Ishikawa (cell line): ENCODE results near the gene ARVCF.

Source experiments
- CEBPB ChIP-seq: IDR thresholded peaks from 2 replicates; pipeline ENCODE4 v1.6.1; 2012
- CREB1 ChIP-seq: IDR thresholded peaks from 2 replicates; pipeline ENCODE4 v1.6.1; 2012; ENCODE audit warnings: low read depth
- EGR1 ChIP-seq: IDR thresholded peaks from 2 replicates; pipeline ENCODE4 v1.6.1; 2012
- EP300 ChIP-seq: IDR thresholded peaks from 2 replicates; pipeline ENCODE4 v1.6.1; 2012; ENCODE audit warnings: borderline replicate concordance
- FOXM1 ChIP-seq: IDR thresholded peaks from 2 replicates; pipeline ENCODE4 v1.6.1; 2012; ENCODE audit warnings: low read depth, borderline replicate concordance
- NFIC ChIP-seq: IDR thresholded peaks from 2 replicates; pipeline ENCODE4 v1.6.1; 2012
- RAD21 ChIP-seq: IDR thresholded peaks from 2 replicates; pipeline ENCODE4 v1.6.1; 2012; ENCODE audit warnings: low read depth
- TAF1 ChIP-seq: IDR thresholded peaks from 2 replicates; pipeline ENCODE4 v1.6.1; 2012; ENCODE audit warnings: low read depth, mild to moderate bottlenecking
- TCF12 ChIP-seq: IDR thresholded peaks from 2 replicates; pipeline ENCODE4 v1.6.1; 2012; ENCODE audit warnings: low read depth
- TEAD4 ChIP-seq: IDR thresholded peaks from 2 replicates; pipeline ENCODE4 v1.6.1; 2012
- YY1 ChIP-seq: IDR thresholded peaks from 2 replicates; pipeline ENCODE4 v1.6.1; 2012; ENCODE audit warnings: low read depth
- ZBTB7A ChIP-seq: IDR thresholded peaks from 2 replicates; pipeline ENCODE4 v1.6.1; 2012; ENCODE audit warnings: low read depth
- TF ChIP-seq, protein P1 (sequence below): IDR thresholded peaks from 2 replicates; pipeline ENCODE4 v1.6.1; 2012
- TF ChIP-seq, protein P2 (sequence below): IDR thresholded peaks from 2 replicates; pipeline ENCODE4 v1.6.1; 2012
- TF ChIP-seq, protein P3 (sequence below): IDR thresholded peaks from 2 replicates; pipeline ENCODE4 v1.6.1; 2012; ENCODE audit warnings: low read depth, mild to moderate bottlenecking

Gene ARVCF

DNA sequence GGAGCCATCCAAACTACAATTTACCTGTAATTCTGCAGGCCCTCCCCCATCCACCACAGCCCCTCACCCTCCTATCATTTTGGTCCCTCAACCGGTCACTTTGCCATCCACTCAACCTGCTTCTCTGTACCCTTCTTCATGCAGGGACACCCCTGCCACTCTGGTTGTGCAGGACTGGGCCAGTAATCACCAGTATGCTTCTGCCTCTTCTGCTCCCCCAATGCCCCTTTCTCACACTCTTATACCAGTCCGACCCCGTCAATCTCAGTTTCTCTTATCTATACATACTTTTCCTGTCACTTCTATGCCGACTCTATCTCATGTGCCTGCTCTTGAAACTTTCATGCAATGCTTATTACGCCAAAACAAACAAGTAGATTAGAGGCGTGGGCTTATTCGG lies 80.1 kb downstream of the ARVCF start:
- TF ChIP-seq NFIC (no peak), RAD21 (no peak), TAF1 (no peak), YY1 (no peak)
- TF ChIP-seq, protein P1, sequence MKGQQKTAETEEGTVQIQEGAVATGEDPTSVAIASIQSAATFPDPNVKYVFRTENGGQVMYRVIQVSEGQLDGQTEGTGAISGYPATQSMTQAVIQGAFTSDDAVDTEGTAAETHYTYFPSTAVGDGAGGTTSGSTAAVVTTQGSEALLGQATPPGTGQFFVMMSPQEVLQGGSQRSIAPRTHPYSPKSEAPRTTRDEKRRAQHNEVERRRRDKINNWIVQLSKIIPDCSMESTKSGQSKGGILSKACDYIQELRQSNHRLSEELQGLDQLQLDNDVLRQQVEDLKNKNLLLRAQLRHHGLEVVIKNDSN = no peak
- TF ChIP-seq, protein P2, sequence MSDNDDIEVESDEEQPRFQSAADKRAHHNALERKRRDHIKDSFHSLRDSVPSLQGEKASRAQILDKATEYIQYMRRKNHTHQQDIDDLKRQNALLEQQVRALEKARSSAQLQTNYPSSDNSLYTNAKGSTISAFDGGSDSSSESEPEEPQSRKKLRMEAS = no peak

DNA sequence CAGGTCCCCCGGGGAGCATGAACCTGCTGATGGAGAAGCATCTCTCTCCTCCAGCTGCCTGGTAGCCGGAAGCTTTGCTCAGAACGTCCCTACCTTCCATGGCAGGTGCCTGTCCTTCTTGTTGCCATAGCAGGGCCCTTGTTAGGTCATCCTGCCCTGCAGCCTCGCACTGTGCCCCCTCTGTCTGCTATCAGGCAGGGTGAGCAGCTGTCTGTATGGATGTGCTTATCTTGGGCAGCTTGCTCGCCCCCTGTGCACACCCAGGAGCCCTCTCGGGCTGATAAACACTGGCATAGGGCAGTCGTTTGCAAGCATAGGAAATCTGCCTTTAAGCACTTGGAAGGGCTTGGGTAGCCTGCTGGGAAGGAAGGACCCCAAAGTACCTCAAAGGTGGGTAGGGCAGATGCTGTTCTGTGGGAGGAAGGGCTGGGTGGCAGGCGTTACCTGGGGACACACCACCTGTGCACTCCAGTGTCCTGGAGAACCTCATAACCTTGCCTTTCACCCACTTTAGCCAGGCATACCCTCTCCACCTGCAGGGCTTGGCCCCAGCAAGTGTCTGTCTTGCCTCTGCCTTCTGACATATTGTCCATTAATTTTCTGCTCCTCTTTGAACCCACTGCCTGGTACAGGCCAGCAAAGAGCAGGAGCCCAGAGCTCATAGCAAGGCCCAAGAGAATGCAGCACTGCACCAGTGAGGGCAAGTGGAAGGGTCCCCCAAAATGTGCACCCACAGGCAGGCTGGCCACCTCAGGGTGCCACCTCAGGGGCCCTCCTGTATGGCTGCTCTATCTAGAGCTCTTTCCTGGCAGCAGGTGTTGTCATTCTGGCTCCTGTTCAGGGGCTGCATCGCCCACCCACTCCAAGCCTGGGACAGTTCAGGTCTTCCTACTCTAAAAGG lies 83.0 kb downstream of the ARVCF start:
- TF ChIP-seq, protein P3, sequence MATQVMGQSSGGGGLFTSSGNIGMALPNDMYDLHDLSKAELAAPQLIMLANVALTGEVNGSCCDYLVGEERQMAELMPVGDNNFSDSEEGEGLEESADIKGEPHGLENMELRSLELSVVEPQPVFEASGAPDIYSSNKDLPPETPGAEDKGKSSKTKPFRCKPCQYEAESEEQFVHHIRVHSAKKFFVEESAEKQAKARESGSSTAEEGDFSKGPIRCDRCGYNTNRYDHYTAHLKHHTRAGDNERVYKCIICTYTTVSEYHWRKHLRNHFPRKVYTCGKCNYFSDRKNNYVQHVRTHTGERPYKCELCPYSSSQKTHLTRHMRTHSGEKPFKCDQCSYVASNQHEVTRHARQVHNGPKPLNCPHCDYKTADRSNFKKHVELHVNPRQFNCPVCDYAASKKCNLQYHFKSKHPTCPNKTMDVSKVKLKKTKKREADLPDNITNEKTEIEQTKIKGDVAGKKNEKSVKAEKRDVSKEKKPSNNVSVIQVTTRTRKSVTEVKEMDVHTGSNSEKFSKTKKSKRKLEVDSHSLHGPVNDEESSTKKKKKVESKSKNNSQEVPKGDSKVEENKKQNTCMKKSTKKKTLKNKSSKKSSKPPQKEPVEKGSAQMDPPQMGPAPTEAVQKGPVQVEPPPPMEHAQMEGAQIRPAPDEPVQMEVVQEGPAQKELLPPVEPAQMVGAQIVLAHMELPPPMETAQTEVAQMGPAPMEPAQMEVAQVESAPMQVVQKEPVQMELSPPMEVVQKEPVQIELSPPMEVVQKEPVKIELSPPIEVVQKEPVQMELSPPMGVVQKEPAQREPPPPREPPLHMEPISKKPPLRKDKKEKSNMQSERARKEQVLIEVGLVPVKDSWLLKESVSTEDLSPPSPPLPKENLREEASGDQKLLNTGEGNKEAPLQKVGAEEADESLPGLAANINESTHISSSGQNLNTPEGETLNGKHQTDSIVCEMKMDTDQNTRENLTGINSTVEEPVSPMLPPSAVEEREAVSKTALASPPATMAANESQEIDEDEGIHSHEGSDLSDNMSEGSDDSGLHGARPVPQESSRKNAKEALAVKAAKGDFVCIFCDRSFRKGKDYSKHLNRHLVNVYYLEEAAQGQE = no peak
- TF ChIP-seq FOXM1 = no peak
- no peak for TF ChIP-seq CREB1
- TF ChIP-seq ZBTB7A = no peak
- TF ChIP-seq EGR1 = no peak
- no peak for TF ChIP-seq CEBPB

DNA sequence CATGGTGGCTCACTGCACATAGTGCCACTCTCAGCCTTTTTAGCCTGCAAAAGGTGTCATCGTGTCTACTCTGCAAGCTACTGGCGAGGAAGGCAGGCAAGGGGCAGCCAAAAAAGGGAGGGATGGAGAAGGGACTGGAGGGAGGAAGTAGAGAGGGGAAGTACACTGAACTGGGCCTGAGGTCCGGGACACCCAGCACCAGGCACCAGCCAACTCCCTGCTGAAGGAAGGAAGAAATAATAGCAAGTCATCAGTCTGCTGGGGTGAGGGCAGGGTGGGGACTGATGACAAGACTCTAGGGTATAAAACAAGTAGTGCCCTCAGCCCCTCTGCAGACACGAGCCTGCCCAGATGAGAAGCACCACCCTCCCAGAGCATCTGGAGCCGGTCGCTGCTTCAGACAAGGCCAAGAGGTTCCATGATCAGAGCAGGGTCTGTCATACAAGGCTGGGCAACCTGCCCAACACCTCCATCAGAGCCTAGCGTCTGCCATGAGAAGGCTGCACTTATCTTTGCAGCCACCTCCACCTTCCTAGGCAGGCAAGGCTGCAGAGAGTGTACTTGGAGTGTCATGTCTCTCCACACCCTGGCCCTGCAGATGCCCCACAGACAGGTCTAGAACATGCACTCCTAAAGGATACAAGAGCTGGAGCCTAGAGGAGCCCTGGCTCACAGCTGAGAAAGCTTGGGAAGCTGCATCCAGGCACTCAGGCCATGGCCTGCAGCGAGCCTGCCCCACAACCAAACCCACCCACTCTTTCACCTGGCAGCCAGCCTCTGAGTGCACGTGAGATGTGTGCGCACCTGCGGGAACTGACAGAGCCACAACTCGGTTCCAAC lies 84.0 kb downstream of the ARVCF start:
- no peak for TF ChIP-seq YY1
- TF ChIP-seq EP300 = no peak
- TF ChIP-seq CEBPB = no peak
- TF ChIP-seq TAF1 = no peak
- TF ChIP-seq RAD21 = no peak
- TF ChIP-seq, protein P1 = no peak
- no peak for TF ChIP-seq TCF12

DNA sequence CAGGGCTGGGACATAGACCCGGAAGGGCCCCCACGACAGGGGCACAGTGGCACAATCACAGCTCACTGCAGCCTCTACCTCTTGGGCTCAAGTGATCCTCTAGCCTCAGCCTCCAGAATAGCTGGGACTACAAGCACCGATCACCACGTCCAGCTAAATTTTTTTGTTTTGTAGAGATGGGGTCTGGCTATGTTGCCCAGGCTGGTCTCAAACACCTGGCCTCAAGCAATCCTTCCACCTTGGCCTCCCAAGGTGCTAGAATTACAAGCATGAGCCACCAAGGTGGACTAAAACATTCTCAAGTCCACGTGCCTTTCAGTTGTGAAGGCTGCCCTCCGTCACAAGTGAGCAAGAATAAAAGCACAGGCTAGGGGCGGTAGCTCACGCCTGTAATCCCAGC lies 85.1 kb downstream of the ARVCF start:
- TF ChIP-seq, protein P2 = no peak
- TF ChIP-seq, protein P3 = no peak
- TF ChIP-seq RAD21 (no peak), NFIC (no peak)
- TF ChIP-seq, protein P1 = no peak

DNA sequence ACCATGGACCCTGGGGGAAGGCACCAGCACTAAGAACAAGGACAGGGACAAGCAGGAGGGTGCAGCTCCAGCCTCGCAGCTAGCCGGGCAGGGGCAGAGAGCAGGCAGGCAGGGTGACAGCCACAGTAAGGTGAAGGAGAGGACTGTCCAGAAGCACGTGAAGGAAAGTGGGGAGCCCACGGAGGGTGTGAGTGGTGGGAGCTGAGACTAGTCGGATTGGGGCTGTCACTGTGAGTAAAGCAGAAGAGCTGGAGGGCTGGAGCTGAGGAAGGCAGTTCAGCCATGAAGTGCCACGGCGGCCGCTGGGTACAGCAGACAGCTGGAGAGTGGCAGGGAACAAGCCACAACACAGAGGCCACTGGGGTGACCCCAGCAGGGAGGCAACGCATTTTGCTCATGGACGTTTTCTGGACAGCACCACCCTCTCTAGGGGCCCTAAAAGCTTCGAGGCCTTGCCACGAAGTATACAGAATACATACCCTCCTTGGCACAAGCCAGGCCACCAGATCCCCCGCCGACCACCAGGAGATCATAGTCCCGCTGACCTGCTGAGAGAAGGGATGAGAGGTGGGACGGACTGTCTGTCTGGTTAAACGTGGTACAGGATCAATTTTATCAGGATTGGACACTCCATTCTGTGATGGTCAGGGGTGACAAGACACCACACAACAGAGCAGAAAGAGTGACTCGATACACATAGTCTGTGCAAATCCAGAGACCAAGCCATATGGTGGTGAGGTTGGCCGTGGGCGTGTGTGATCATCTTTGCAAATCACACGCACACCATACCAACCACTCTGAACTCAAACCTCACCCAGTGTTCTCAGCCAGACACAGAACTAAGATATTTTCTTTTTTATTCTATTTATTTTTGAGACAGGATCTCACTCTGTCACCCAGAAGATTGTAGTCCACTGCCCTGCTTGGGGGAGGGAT lies 85.8 kb downstream of the ARVCF start:
- no peak for TF ChIP-seq YY1
- no peak for TF ChIP-seq TEAD4
- no peak for TF ChIP-seq CREB1
- TF ChIP-seq ZBTB7A = no peak
- TF ChIP-seq, protein P3 = no peak
- no peak for TF ChIP-seq TCF12
